ENCODE data around the gene TMEM254.

The TMEM254 gene

DNA sequence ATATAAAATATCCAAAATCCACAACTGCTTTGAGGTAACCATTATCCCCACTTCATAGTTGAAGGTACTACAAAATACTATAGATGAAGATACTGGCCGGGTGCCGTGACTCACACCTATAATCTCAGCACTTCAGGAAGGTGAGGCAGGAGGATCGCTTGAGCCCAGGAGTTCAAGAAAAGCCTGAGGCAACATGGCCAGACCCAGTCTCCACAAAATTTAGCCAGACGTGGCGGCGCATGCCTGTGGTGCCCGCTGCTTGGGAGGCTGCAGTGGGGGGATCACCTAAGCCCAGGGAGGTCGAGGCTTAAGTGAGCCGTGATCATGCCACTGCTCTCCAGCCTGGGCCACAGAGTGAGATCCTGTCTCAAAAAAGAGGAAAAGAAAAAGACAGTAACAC is 21.7 kb downstream of the TMEM254 start:
- H3K4me2 ChIP-seq (ENCODE audit: low read length), result no peak overlapping the region
- H3K27me3 ChIP-seq (ENCODE audit: control insufficient read depth, low read length), result peaks cover 5% of the 10 kb centered on the region; the same call in 1 of the 2 replicates
- H3K36me3 ChIP-seq (ENCODE audit: control insufficient read depth, low read length), result no peaks in the 10 kb centered on the region
- no peaks in the 10 kb centered on the region for H3K79me2 ChIP-seq (ENCODE audit: control insufficient read depth, low read length)
- TF ChIP-seq, protein P1, sequence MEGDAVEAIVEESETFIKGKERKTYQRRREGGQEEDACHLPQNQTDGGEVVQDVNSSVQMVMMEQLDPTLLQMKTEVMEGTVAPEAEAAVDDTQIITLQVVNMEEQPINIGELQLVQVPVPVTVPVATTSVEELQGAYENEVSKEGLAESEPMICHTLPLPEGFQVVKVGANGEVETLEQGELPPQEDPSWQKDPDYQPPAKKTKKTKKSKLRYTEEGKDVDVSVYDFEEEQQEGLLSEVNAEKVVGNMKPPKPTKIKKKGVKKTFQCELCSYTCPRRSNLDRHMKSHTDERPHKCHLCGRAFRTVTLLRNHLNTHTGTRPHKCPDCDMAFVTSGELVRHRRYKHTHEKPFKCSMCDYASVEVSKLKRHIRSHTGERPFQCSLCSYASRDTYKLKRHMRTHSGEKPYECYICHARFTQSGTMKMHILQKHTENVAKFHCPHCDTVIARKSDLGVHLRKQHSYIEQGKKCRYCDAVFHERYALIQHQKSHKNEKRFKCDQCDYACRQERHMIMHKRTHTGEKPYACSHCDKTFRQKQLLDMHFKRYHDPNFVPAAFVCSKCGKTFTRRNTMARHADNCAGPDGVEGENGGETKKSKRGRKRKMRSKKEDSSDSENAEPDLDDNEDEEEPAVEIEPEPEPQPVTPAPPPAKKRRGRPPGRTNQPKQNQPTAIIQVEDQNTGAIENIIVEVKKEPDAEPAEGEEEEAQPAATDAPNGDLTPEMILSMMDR (IDR thresholded peaks at IDR 0.05; ENCODE audit: low read depth, low read length, poor library complexity, severe bottlenecking), result no peak
- no peak for TF ChIP-seq EZH2phosphoT487 (IDR thresholded peaks at IDR 0.05; ENCODE audit: borderline replicate concordance, low read length)
- no peaks in the 10 kb centered on the region for H4K20me1 ChIP-seq (ENCODE audit: control insufficient read depth, insufficient read depth, low read depth, low read length)
- no peaks in the 10 kb centered on the region for H3K4me1 ChIP-seq (ENCODE audit: control insufficient read depth, low read length)
- no peak overlapping the region for H3K27ac ChIP-seq (ENCODE audit: low read depth, low read length)
- H3F3A ChIP-seq (ENCODE audit: control insufficient read depth, insufficient read depth), result no peaks in the 10 kb centered on the region
- no peak overlapping the region for H3K4me3 ChIP-seq (ENCODE audit: low read length)
- no peaks in the 10 kb centered on the region for H3K9me2 ChIP-seq (replicated peaks; ENCODE audit: control insufficient read depth, low read length)
- no peaks in the 10 kb centered on the region for H3K9me3 ChIP-seq (ENCODE audit: control insufficient read depth, insufficient read depth, low read length)

DNA sequence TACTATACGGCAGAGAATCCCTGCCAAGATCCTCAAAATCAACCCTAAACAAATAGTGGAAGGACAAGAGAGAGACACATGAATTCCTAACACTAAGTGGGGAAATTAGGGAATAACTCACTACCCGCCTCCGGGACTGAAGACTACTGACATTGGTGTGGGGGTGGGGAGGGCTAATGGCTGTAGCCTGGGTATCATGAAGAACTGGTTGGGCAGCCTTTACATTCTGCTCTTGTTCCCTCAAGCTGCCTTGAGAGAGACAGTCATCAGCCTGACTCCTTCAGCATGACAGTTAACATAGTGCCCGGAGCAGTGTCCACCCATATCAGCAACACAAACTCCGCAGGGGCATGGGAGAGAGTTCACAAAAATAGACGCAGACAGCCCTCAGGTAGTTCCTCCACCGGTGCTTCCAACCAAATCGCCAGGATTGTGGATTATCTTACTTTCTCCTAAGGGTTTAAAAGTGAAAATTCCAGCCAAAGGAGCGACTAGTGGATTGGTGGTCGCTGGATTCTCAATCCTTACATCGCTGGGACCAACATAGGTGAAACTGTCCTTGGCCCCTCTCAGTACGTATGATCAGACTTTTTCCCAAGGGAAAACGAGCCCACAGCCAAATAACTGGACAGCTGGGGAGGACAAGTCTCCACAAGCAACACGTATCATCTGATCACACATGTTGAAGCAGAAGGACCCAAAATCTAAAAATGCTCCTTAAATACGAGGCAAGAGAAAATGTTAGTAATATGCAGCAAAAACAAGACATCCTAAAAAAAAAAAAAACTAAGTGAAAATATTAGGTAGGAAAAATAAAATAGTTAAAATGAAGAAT is 22.6 kb downstream of the TMEM254 start:
- Histone ChIP-seq H3F3A (ENCODE audit: control insufficient read depth, insufficient read depth) (no peaks in the 10 kb centered on the region), H3K9me2 (replicated peaks; ENCODE audit: control insufficient read depth, low read length) (no peaks in the 10 kb centered on the region), H3K4me1 (ENCODE audit: control insufficient read depth, low read length) (no peaks in the 10 kb centered on the region), H3K4me3 (ENCODE audit: low read length) (no peak overlapping the region), H3K9me3 (ENCODE audit: control insufficient read depth, insufficient read depth, low read length) (no peaks in the 10 kb centered on the region), H3K27ac (ENCODE audit: low read depth, low read length) (no peak overlapping the region), H3K36me3 (ENCODE audit: control insufficient read depth, low read length) (no peaks in the 10 kb centered on the region), H4K20me1 (ENCODE audit: control insufficient read depth, insufficient read depth, low read depth, low read length) (no peaks in the 10 kb centered on the region), H3K4me2 (ENCODE audit: low read length) (no peak overlapping the region), H3K27me3 (ENCODE audit: control insufficient read depth, low read length) (peaks cover 5% of the 10 kb centered on the region; the same call in 1 of the 2 replicates), H3K79me2 (ENCODE audit: control insufficient read depth, low read length) (no peaks in the 10 kb centered on the region)
- TF ChIP-seq, protein P1 (IDR thresholded peaks at IDR 0.05; ENCODE audit: low read depth, low read length, poor library complexity, severe bottlenecking), result no peak
- no peak for TF ChIP-seq EZH2phosphoT487 (IDR thresholded peaks at IDR 0.05; ENCODE audit: borderline replicate concordance, low read length)

DNA sequence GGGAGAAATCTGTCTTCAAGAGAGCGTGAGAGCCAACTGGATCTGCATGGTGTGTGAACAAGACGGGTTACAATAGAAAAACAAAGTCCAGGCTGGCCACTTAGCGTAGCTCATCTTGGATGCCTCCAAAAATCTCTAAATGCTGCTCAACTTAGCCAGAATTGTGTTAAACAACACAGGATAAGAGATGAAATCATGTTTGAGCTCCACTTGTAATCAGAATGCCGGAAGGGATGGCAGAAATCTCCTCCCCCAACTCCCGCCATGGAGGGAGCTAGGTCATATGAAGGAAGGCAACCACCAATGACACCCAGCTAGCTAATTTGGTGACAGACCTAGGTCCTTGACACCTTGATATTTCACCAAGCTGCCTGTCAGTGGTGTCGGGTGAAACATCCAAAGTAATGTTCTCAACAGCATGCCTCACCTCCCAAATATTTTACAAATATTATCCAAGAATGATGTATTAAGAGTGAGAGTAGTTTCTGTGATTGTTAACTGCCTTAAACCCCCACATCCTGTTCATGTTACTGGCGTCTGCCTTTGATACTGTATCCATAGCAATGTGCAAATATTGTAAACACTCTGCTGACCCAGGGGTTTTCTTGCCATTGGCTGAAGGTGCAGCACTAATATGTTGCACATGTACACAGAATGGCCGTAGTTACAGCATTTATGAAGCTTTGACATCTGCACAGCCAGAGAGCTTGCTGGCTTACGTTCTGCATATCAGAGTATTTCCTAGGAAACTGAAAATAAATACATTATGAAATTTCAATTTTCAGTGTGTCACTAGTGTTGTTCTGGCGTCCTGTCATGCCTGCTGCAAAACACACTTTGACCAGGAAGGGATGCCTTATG is 25.8 kb downstream of the TMEM254 start:
- Histone ChIP-seq H3K9me2 (replicated peaks; ENCODE audit: control insufficient read depth, low read length) (no peaks in the 10 kb centered on the region), H3K27me3 (ENCODE audit: control insufficient read depth, low read length) (peaks cover 5% of the 10 kb centered on the region; the same call in 1 of the 2 replicates), H3K79me2 (ENCODE audit: control insufficient read depth, low read length) (no peaks in the 10 kb centered on the region), H3K9me3 (ENCODE audit: control insufficient read depth, insufficient read depth, low read length) (peaks cover 9% of the 10 kb centered on the region; the same call in 1 of the 2 replicates), H3K27ac (ENCODE audit: low read depth, low read length) (no peak overlapping the region), H3K4me1 (ENCODE audit: control insufficient read depth, low read length) (no peaks in the 10 kb centered on the region), H3K4me3 (ENCODE audit: low read length) (no peak overlapping the region), H3F3A (ENCODE audit: control insufficient read depth, insufficient read depth) (no peaks in the 10 kb centered on the region), H3K4me2 (ENCODE audit: low read length) (no peak overlapping the region), H3K36me3 (ENCODE audit: control insufficient read depth, low read length) (no peaks in the 10 kb centered on the region), H4K20me1 (ENCODE audit: control insufficient read depth, insufficient read depth, low read depth, low read length) (no peaks in the 10 kb centered on the region)
- no peak for TF ChIP-seq EZH2phosphoT487 (IDR thresholded peaks at IDR 0.05; ENCODE audit: borderline replicate concordance, low read length)
- TF ChIP-seq, protein P1 (IDR thresholded peaks at IDR 0.05; ENCODE audit: low read depth, low read length, poor library complexity, severe bottlenecking), result no peak
